IPS-18c (cell line): ENCODE results near the gene CCDC188.

Experiments
- H3K4me3 ChIP-seq: 2 replicates; pipeline ENCODE4 v1.7.0; 2013; ENCODE audit warnings: low read depth, mild to moderate bottlenecking, low read length, moderate library complexity; ENCODE audit not compliant: insufficient read depth
- H3K9me3 ChIP-seq: one replicate; pipeline ENCODE4 v1.6.1; 2013; ENCODE audit warnings: mild to moderate bottlenecking, low read length, moderate library complexity; ENCODE audit not compliant: control insufficient read depth, insufficient read depth

Gene CCDC188

DNA sequence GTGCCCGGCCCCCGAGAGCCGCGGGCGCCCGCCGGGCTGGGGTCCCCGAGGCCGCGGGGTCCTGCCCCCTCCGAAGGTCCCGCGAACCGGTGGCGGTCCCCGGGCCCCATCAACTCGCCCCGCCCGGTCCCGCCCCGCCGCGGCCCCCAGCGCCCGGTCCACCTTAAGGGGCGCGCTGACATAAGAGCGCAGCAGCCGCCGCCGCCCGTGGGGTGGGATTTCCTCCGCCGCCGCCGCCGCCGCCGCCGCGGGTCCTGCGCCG is 19.3 kb downstream of the CCDC188 start, which contains the start of gene ZDHHC8:
TSS of gene ZDHHC8 (plus strand) at position 208 of the 262 bp plus-strand sequence. CDS start 144 bp downstream, outside the sequence.
- Histone ChIP-seq H3K9me3 (no peaks in the 10 kb centered on the region), H3K4me3 (peak within 1 kb of the TSS; percentile 68)

DNA sequence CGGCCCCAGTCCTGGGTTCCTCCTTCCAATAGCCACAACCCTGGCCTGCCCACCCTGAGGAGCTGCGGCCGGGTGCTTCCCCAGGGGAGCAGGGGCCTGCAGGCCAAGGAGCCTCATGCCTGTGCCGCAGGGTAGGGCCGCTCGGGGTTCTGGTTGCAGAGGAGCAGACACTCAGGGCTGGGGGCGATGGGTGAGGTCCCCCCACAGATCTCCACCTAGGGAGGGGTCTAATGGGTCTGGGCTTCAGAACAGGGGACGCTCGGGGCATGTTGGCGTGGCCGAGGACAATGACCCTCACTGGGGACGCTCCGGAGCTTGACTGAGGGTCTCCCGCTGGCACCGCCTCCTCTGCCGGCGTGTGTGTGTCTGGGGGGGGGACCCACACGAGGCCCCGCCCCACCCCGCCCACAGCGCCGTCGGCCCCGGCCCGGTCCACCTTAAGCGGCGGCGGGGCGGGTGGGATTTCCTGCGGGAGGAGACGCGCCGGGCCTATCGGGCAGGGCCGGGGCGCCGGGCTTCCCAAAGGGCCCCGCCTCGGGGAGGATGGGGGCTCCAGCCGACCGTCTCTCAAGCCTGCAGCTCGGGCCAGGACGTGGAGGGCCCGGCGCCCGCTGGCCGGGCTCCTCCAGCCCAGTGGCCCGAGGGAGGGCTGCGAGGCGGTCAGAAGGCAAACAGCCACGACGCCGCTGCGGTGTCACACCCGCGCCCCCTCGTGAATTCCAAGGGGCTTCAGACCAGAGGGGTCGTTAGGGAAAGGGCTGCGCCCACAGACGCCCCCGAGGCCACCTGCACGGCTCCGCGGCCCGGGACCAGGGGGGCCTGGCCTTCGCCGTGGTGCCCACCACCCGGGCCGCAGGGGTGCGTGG is 19.9 kb downstream of the CCDC188 start:
- peak overlapping the region; percentile 68 for H3K4me3 ChIP-seq
- no peaks in the 10 kb centered on the region for H3K9me3 ChIP-seq

DNA sequence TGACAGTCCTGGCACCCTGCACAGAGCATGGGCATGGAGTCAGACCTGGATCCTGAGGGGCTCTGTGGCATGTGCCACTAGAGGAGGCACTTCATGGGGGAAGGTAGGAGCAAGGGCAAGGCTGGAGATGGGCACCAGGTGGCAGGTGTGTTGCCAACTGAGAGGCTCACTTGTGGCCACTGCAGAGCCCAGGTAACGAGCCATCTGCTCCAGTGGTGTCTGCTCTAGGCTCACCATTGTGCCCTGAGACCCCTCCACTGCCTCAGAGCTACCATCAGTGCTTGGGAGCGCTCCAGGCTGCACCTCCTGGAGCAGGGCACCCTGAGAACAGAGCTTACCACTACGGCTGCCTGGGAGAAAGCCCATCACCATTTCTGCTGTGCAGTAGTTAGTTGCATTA is 20.5 kb downstream of the CCDC188 start:
- H3K4me3 ChIP-seq, result no peak overlapping the region
- H3K9me3 ChIP-seq, result no peaks in the 10 kb centered on the region

DNA sequence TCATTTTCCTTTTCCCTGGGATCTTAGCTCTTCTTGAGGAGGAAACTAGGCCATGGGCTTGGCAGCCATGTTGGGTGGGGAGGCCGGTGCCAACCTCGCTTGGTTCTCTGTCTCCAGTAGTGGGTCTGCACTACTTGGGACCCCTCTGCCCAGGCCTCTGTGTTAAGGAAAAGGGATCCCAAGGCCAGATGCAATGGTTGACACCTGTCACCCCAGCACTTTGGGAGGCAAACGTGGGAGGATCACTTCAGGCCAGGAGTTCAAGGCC is 21.2 kb downstream of the CCDC188 start:
- Histone ChIP-seq H3K4me3 (no peak overlapping the region), H3K9me3 (no peaks in the 10 kb centered on the region)

DNA sequence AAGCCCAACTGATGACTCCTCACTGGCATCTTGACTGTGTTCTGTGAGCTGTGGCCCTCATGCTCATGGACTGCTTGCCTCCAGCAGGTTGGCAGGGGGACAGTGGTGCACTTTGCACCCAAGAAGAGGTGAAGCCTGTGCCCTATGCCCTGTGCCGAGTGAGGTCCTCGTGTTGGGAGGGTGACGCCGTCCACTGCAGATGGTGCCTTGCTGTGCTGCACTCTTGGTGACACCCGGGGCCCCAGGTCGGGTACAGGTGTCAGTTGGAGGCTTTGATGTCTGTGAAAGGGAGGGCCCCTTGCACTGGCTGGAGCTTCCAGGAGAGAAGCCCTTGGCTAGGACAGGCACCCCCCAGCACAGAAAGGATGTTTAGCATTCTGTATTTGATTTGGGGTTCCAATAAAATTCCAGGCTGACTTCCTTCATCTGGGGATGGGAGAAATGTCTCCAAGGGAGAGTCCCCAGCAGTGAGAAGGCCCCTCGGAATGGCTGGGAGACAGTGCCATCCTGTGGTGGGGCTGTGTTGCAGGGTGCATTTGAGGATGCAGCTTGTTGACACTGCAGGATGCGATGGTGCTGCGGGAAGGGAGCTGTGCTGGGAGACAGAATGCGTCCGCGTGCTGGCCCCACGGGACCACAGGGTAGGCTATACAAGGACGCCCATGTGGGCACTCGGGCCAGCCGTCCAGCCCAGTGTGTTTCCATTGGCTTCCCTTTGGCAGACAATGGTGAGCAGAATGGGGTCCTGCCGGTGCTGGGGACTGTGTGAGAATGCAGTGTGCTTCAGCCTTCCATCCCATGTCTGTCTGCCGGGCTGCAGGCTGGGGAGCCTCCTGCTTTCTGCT is 21.7 kb downstream of the CCDC188 start:
- Histone ChIP-seq H3K4me3 (no peak overlapping the region), H3K9me3 (no peaks in the 10 kb centered on the region)

DNA sequence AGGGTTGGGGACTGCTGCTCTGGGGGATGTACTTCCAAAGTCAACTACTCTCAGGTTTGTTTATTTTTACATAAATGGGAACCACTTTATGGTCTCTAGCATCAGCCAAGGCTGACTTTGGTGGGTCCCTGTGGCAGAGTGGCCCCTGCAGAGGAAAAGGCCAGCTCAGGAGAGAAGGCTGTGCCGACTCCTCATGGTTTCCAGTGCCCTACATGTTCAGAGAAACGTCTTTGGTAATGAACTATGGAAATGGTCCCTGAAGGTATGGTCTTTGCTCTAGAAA is 22.3 kb downstream of the CCDC188 start:
- H3K9me3 ChIP-seq, result no peaks in the 10 kb centered on the region
- no peak overlapping the region for H3K4me3 ChIP-seq

DNA sequence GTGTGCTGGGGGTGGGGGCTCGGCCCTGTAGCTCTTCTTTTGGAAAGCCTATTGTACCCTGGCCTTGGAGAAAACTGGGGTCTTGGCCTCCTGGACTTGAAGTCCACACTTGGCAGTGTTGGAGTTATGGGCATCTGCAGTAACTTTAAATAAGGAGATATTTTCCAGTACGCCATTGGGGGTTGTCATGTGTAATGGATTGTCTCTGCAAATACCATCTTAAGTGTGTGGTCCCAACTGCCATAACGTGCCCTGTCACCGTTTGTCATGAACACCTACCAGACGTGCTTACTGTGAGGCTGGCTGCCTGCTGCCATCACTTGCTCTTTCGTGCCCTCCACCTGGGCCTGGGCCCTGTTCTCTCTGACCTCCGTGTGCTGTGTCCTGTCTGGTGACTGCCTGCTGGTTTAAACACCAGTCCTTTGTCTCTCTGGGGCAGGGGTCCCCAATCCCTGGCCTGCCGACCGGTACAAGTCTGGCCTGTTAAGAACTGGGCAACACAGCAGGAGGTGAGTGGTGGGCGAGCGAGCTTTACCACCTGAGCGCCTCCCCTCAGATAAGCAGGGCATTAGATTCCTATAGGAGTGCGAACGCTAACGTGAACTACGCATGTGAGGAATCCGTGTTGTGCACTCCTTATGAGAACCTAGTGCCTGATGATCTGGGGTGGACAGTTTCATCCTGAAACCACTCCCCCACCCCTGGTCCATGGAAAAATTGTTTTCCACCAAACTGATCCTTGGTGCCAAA is 22.8 kb downstream of the CCDC188 start:
- no peak overlapping the region for H3K4me3 ChIP-seq
- H3K9me3 ChIP-seq, result no peaks in the 10 kb centered on the region

DNA sequence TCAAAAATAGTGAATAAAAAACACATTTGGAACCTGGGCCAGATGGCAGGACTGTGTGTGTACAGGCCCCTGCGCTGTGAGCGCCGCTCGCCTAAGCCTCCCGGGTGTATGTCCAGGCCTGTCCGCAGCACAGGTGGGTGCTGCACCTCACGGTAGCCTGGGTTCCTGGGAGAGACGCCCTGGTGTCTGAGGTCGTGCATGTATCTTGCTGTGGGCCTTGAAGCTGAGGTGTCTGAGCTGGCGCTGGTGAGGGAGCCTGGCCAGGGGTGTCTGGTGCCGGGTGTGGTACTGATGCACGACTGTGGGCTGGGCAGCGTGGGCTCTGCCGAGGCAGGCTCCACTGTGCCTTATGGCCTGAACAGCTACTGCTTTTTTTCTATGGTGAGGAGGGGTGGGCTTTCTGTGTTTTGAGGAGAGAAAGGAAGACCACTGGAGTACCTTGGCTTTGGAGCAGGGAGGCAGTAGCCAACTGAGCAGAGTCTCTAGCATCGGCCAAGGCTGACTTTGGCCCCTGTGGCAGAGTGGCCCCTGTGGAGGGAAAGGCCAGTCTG is 23.5 kb downstream of the CCDC188 start:
- no peaks in the 10 kb centered on the region for H3K9me3 ChIP-seq
- no peak overlapping the region for H3K4me3 ChIP-seq

DNA sequence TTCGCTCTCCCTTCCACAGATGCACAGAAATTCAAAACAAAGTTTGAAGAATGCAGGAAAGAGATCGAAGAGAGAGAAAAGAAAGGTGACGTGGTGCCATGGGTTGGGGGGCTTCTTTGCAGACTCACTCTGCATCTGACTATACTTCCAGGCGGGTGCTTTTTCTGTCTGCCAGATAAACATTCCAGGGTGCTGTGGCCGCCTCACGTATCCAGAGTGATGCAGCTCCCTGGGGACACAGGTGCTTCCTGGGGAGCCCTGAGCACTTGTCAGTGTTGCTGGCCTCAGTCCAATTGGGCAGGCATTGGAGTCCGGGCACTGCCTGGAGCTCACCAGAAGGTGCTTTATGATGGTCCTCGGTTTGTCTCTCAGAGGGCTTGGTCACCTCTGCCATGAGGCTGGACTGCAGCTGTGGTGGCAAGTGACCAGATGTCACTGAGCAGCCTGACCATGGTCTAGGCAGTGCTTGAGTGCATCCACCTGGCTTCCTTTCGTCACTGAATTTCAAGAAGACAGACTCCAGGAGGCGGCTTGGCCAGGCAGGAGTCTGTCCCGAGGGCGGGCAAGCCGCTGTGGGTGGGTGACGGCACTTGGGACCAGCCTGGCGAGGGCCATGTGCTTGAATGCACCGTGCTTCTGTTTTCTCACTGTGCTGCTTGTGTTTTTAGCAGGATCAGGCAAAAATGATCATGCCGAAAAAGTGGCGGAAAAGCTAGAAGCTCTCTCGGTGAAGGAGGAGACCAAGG is 24.4 kb downstream of the CCDC188 start:
- Histone ChIP-seq H3K4me3 (no peak overlapping the region), H3K9me3 (no peaks in the 10 kb centered on the region)

DNA sequence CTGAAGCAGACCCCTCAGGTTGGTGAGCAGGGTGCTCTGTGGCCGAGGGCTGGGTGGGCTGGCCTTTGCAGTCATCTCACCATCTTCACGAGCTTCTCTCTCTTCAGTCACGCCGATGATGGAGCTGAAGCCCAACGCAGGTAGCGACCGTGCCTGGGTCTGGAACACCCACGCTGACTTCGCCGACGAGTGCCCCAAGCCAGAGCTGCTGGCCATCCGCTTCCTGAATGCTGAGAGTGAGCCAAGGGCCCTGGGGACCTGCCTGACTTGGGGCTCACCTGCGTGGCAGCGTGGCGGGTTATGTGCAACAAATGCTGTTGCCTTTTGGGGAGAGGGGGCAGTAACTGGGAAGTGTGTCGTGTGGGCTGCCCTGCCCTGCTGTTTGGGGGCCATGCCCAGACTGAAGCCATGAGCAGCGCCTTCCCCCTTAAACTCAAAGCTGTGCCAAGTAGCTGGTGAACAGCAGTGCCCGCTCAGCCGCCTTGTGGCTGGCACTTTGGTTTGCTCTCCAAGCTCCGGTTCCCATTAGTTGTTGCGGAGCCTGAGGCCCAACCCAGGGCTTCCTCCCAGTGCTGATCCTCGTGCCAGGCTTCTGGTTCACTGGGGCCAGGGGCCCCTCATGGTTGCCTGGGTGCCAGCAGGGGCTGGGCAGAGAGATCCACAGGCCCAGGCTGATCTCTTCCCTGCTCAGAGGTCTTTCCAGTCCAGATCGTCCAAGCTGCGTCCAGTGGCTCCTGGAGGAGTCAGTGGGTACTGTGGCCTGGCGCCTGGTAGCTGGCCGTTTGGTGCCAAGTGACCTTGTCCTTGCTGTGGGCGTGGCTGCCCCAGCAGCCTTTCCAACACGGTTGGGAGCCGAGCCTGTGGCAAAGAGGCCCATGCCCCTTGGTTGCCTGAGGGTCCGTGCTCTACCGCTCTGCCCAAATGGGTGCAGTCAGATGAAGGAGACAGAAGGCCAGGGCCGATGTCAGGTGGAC is 25.4 kb downstream of the CCDC188 start:
- Histone ChIP-seq H3K4me3 (no peak overlapping the region), H3K9me3 (no peaks in the 10 kb centered on the region)

DNA sequence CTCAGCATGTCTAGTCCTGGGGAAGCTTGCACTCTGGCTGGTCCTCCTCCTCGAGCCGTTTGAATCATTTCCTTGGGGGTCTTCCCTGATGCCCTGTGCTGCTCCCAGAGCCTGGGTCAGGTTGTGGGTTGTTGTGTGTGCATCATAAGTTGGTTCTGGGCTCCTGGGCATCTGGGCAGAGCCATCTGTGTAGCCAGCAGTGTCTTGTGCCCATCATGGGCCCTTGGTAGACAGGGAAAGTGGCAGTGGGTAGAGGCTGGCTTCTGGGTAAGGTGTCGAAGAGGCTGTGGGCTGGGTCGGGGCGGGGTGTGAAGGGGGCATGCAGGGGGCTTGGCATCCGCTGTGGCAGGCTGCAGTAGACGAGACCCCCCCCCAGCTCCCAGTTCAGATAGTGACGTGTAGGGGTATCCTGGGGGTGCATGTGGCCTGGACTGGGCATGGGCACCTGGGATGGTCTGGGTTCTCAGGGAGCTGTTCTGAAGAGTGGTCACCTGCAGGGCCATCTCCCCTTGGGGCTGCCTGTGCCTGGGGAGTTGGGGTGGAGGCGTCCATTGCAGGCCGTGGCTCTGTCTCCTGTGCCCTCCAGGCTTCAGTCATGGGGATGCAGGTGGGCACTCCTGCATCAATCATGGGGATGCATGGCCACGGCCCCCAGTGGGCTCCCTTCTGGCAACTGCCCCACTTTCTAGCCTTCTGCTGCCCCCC is 26.6 kb downstream of the CCDC188 start:
- no peaks in the 10 kb centered on the region for H3K9me3 ChIP-seq
- H3K4me3 ChIP-seq, result no peak overlapping the region

DNA sequence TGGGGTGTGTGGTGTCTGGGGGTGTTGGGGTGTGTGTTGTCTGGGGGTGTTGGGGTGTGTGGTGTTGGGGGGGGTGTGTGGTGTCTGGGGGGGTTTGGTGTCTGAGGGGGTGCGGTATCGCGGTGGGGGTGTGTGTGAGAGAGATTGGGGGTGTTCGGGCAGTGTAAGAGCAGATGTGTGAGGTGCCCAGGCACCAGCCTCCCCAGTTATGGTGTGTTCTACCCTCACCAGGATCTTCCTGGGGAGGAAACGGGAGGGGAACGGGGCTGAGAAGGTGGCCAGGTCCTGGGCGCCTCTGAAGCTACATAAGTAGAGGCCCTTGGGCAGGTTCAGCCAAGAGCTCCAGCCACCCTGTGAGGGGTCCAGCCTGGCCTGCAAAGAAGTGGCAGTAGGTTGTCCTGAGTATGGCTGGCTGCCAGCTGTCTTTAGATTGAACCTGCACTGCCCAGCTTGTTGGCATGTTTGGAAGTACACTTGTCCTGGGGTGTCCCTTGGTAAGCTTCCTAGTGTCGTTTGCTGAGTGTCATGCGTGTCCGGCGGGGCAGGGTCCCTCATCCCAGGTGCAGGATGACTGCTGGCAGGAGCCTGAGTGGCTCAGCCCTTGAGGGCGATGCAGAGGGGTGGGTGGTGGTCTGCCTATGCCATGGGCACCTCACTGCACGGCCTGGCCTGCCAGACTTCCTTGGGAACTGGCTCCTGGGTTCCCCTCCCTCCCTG is 27.3 kb downstream of the CCDC188 start:
- H3K9me3 ChIP-seq, result no peaks in the 10 kb centered on the region
- H3K4me3 ChIP-seq, result no peak overlapping the region

DNA sequence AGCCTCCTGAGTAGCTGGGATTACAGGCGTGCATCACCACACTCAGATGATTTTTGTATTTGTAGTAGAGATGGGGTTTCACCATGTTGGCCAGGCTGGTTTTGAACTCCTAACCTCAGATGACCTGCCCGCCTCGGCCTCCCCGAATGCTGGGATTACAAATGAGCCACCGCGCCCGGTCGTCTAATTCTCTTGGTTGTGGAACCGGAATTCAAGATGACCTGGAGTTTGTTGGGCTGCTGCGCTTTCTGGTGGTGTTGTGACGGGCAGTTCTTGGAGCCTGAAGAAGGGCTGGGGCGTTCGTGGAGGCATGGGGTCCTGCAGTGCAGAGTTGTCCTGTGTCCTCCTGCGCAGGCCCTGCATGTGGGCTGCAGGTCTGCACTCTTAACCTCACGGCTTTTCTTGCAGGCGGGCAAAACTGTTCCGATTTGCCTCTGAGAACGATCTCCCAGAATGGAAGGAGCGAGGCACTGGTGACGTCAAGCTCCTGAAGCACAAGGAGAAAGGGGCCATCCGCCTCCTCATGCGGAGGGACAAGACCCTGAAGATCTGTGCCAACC is 28.9 kb downstream of the CCDC188 start:
- H3K4me3 ChIP-seq, result no peak overlapping the region
- no peaks in the 10 kb centered on the region for H3K9me3 ChIP-seq

DNA sequence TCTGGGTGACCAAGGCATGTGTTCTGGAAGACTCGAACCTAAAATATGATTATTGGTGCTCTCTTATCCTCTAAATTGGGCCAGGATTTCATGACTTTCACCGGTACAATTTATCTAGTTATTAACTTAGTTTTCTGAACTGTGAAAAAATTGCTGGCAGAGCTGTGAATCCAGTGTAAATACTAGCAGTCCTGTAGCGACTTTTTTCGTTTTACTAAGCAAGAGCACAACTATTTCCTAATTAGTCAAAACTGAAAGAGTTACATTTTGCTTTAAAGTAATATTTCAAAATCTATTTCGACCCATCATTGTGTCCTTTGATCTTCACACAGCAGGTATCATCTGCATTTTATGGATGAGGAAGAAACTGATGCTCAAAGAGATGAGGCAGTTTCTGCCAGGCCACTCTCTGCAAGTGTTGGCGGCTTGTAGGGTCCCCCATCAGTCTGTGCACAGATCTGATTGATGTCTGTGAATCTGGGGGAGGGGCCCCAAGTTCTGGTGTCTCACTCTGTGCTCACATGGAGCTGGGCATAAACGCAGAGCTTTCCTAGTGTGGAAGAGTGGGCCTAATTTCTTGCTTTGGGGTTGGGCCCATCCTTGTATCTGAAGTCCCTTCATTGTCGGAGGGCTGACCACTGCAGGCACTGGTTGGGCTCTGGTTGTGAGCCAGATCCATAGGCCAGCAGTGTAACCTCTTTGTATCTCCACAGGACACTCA is 32.4 kb downstream of the CCDC188 start:
- H3K9me3 ChIP-seq, result no peaks in the 10 kb centered on the region

More for the DNA sequence above, 32.4 kb downstream of the CCDC188 start:
- peak overlapping the region; percentile 94 for H3K4me3 ChIP-seq
